HPDE6-E6E7 (cell line): Measurements from ENCODE around the gene BACH2.
A peak's percentile ranks its signal among the peaks of the same experiment; 100 is the strongest.
"Not testable (repeated sequence)": the region's sequence is repeated elsewhere in the genome, so short reads cannot be mapped to it uniquely, and the experiment has no call there.

Source experiments
- DNase-seq: peaks from one replicate; pipeline ENCODE4 v3.0.0; 2011; ENCODE audit warnings: missing footprints; ENCODE audit errors: extremely low spot score

Gene BACH2

DNA sequence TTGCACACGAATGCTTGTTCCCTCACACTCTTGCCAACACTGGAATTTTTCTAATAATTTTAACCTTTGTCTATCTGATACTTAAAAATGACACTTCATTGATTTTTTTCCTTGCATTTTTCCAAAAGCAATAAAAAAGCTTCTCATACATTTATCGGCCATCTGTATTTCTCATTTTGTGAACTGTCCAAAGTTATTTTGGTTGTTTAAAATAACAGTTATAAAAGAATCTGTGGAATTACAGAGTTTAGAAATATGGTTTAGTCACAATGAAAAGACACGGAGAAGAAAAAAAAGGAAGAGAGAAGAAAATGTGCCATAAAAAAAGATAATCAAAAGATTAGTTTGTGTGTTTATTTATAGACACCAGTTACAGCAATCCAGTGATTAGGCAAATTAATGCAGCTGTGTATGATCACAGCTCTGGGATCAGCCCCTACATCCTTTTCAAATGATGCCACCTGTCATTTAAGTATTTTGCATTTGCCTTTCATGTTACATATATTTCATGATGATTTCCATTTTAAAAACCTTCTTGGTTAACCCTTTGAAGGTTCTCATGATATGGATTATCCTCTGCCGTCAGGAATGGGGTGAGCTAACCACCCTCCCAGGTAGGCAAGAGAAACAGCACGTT, 171.7 kb downstream of the BACH2 start:
- no peak for DNase-seq

DNA sequence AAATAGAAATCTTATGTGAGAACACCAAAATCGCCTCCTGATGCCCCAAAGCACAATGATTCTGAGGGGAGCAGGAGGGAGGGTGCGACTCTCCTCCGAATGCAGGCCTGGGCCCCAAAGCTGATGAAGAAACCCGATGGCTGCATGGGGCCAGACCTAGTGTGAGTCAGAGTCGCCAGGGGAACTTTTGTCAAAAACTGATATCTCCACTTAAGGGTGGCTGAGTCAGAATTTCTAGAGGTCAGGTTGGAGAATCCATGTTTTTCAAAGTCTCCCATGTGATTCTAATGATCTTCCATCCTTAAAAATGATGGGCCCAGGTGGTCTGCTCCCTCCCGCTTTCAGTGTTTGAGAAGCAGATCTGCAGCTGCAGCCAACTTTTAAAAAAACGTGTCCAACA, 172.8 kb downstream of the BACH2 start:
- peak; percentile 21 for DNase-seq

DNA sequence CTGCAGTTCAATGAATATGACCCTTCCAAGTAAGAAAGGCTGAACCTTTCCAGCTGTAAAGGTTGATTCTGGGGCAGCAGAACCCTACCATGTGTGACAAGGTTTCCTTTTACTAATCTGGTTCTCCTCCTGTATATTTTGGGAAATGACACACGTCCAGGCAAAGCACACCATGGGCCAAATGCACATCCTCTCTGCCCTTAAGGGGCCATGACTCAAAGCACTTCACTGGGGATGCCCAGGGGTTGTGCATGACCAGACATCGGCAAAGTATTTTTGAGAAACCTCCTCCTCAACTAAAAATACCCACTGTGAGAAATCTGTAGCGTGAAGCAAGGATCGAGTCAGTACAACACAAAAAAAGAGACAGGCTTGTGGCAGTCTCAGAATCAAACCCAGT, 174.7 kb downstream of the BACH2 start:
- DNase-seq: no peak

GRCh38 chr6:90120327-90120726, 176.3 kb downstream of the BACH2 start:
- no peak for DNase-seq

DNA sequence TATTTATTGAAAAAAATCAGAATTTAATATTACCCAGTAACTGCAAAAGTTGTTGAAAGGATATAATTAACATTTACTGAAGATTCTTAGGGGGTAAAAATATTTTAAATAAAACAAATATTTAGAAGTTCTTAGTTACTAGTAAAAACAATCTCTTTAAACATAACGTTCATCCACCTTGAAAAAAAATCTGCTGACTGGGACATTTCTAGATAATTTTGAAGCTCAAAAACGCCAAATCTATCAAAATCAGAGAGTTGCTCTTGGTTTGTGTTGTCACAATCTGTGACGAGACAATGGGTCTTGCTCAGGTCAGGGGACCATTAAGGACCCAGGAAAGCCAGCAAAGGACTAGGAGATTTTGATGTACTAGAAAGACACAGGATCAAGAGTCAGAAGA, 177.0 kb downstream of the BACH2 start:
- DNase-seq: no peak

DNA sequence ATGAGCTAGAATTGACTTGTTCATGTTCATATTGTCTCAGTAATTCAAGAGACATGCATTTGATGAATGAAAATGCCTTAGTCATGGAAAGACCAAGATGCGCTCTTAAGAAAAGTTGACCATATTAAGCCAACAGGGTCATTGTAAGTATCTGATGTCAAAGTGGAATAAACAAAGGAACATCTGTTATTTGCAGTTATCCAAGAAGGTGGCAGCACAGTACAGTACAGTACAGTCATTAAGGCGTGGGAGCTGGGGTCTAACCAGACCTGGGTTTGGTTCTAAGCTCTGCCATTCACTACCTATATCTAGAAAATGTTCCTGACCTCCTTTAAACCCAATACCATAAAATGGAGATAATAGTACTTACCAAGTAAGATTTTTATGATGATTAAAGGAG, 178.1 kb downstream of the BACH2 start:
- DNase-seq: no peak

GRCh38 chr6:90118069-90118468, 178.6 kb downstream of the BACH2 start:
- DNase-seq: no peak

DNA sequence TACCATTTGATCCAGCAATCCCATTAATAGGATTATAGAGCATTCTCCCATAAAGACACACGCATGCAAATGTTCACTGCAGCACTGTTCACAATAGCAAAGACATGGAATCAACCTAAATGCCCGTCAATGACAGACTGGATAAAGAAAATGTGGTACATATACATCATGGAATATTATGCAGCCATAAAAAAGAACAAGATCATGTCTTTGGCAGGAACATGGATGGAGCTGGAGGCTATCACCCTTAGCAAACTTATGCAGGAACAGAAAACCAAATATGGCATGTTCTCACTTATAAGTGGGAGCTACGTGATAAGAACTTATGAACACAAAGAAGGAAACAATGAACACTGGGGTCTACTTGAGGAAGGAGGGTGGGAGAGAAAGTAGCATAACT, 180.5 kb downstream of the BACH2 start:
- not testable (repeated sequence) for DNase-seq

DNA sequence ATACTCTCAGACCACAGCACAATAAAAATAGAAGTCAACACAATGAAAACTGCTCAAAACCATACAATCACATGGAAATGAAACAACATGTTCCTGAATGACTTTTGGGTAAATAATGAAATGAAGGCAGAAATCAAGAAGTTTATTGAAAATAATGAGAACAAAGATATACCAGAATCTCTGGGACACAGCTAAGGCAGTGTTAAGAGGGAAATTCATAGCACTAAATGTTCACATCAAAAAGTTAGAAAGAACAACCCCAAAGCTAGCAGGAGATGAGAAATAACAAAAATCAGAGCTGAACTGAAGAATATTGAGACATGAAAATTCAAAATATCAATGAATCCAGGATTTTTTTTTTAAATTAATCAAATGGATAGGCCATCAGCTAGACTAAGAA, 183.3 kb downstream of the BACH2 start:
- DNase-seq: no peak

DNA sequence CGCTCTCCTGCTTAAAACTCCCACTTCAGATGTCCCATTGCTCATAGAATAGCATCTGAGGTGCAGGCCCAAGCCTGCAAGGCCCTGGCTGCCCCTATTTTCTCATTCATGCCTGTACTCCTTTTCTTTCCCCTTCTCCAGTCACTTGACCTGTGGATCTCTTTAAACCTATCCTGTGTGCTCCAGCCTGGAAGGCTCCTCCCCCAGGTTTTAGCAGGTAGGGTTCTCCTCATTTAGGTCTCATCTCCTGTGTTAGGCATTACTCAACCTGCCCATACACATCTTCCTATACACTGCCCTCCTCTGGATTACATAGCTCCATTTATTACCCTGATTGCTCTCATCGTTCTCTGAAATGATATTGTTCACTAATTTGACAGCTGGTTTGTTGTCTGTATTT, 185.3 kb downstream of the BACH2 start:
- DNase-seq: no peak

GRCh38 chr6:90110971-90111370, 185.7 kb downstream of the BACH2 start:
- DNase-seq: no peak

- no peak for DNase-seq
Observed at GRCh38 chr6:90109141-90109540, 187.5 kb downstream of the BACH2 start.

DNA sequence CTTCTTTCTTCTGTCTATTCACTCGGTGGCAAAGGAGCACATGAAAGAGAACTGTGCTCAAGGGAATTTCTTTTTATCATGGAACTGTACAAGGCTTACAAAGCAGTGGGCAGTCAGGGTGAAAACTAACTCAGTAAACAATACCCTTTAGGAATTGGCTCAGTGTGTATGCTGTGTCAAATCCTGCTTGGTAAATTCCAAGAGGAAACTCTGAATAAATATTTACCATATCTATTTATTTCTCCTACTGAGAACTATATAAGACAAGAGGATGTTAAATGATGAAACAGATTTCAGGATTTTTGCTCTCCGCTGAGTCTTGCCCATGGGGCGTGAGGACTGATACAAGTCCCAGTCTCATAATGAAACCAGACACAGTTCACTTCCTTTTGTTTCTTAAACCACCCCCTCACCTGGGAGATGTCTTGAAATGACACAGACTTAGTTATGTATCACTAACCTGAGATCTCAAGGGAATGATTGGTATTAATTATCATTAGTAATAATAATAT, 188.8 kb downstream of the BACH2 start:
- no peak for DNase-seq

GRCh38 chr6:90107371-90107770, 189.3 kb downstream of the BACH2 start:
- no peak for DNase-seq

- no peak for DNase-seq
Observed at GRCh38 chr6:90106449-90106848, 190.2 kb downstream of the BACH2 start.

DNA sequence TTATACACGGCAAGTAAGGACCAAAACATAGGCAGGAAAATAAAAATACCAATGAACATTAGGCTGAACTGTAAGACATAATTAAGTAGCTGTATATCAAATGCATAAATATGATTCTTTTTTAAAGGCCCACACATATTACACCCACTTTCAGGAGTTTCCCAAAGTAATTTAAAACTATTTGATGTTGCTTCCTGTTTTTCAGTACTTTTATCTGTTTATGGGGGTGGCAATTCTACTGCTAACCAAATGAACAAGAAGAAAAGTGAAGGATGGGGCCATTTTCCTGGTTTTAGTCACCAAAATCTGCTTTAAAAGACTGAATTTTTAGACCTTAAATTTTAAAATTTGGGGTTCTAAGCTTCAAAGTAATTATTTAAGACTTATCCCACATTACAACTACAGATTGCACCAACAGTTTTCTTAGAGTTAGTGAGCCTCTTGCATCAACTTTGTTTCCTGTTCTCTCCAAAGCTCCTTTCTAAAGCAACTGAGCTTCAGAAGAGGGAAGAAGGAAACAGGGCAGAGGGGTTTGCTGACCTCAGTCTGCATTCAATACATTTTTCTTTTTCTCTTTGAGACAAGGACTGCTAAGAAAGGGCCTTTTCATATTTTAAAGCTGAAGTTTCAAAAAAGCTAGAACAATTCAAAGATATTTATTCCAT, 191.0 kb downstream of the BACH2 start:
- DNase-seq: no peak

DNA sequence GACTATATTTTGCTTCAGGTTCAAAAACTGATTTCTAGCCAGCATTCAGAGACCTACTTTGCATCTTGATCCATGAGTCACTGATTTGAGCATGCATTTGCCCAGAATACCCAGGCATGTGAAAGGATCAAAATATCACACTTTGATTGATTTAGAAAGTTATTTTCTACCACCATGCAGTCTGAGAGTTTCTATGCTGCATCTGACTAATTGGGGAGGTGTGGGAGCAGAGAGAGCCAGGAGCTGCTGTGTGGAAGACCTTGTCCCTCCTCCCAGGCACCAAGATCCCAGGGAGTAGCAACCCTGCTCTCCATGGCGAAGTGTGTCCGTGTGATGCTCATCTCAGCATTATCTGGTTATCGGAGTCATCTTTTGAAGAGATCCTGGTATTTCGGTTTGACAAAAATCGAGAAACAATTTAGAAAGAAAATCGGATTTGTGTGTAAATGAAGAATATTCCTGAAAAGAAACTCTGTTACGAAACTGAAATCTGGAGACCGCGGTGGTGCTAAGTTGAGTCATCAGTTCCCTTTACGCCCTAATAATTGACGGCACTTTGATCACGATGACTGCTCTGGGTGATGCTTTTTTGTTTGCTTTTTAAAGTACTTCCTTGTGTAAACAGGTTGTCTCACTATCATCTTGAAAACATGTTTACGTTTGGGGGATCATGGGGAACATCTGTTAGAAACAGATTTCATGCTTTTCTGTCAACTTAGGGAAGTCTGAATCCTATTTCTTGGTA, 193.4 kb downstream of the BACH2 start:
- DNase-seq: peak; percentile 67

DNA sequence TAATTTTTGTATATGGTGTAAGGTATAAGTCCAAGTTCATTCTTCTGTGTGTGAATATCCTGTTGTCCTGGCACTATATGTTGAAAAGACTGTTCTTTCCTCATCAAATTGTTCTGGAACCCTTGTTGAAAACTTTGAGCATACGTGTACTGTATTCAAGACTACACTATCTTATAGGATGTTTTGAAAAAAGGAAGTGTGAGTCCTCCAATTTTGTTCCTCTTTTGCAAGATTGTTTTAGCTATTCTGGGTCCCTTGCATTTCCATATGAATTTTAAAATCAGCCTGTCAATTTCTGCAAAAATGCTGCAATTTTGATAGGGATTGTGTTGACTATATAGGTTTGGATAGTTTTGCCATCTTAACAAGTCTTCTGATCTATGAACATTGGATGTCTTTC, 195.2 kb downstream of the BACH2 start:
- DNase-seq: no peak

- no peak for DNase-seq
Observed at GRCh38 chr6:90100059-90100665, 196.5 kb downstream of the BACH2 start.

GRCh38 chr6:90098627-90099026, 198.0 kb downstream of the BACH2 start:
- DNase-seq: no peak

DNA sequence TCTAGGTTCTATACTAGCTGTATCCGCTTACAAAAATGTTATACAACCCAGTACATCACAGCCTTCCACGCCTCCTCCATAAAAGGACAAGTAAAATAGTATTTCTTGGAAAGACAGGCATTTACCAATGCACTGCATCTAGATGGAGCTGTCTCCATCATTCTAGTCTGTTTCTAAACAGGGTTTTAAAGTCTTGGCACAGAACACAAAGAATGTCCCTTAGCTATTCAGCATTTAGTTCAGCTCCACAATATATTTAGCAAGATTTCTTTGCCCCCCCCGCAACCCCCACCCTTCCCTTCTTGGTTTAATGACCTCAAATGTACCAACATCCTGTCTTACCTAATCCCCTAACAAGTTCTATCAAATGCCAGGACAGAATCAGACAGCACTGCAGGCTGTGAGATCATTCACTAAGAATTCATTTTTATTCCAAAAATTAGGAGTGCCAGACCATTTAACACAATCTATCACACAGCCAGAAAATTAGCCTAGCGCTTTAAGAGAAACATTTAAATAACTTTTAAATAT, 198.6 kb downstream of the BACH2 start:
- peak; percentile 56 for DNase-seq

DNA sequence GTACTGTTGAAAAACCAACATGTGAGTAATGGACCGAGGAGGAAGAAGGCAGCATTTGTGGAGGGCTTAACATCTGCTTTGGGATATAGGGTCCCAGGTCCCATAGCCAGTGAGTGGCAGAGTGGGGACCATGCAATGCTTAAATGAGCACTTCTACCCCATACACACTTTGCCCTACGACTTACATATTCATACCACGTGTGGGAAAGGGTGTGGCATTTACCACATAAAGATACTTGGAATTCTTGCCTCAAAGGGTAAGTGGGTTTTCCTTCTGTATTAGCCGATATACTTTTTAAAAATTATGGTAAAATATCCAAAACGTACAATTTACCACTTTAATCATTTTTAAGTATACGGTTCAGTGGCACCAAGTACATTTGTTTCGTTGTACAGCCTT, 199.3 kb downstream of the BACH2 start:
- DNase-seq: no peak
